GM19238 (cell line): ENCODE results near the gene TIMM44.
A peak's percentile ranks its signal among the peaks of the same experiment; 100 is the strongest.
"Not testable (repeated sequence)": the region's sequence is repeated elsewhere in the genome, so short reads cannot be mapped to it uniquely, and the experiment has no call there.

Experiments used
- DNase-seq: peaks from one replicate; pipeline ENCODE4 v3.0.0; 2011; ENCODE audit warnings: low spot score; ENCODE audit not compliant: insufficient read length

Gene TIMM44

GRCh38 chr19:7926021-7926726 is 17.3 kb downstream of the TIMM44 start, which contains the start of gene CTXN1:
Gene CTXN1, minus strand, starts transcription at chr19:7926135. Its CDS starts 597 bp downstream, at chr19:7925538.
- DNase-seq: peak; percentile 81

GRCh38 chr19:7925171-7925851 is 18.2 kb downstream of the TIMM44 start:
- DNase-seq: peak; percentile 92

- DNase-seq: no peak
Observed at GRCh38 chr19:7924651-7925170, 18.8 kb downstream of the TIMM44 start.

GRCh38 chr19:7924241-7924640 is 19.2 kb downstream of the TIMM44 start:
- DNase-seq: no peak

- DNase-seq: no peak
Observed at GRCh38 chr19:7923295-7924191, 19.9 kb downstream of the TIMM44 start.

GRCh38 chr19:7922836-7923195 is 20.6 kb downstream of the TIMM44 start:
- DNase-seq: no peak

GRCh38 chr19:7921967-7922835 is 21.3 kb downstream of the TIMM44 start:
- DNase-seq: no peak

- DNase-seq: no peak
Observed at GRCh38 chr19:7921302-7921966, 22.0 kb downstream of the TIMM44 start.

- DNase-seq: peak; percentile 92
Observed at GRCh38 chr19:7920519-7921301, 22.8 kb downstream of the TIMM44 start.

GRCh38 chr19:7919610-7920518 is 23.6 kb downstream of the TIMM44 start, which contains the start of gene SNAPC2:
Gene SNAPC2, plus strand, starts transcription at chr19:7920338. Its CDS starts 29 bp downstream, at chr19:7920367.
- peak; percentile 97 for DNase-seq

GRCh38 chr19:7918615-7919421 is 24.6 kb downstream of the TIMM44 start:
- no peak for DNase-seq

- DNase-seq: not testable (repeated sequence)
Observed at GRCh38 chr19:7918062-7918614, 25.3 kb downstream of the TIMM44 start.

- DNase-seq: peak; percentile 71
Observed at GRCh38 chr19:7917267-7918061, 26.0 kb downstream of the TIMM44 start.

- no peak for DNase-seq
Observed at GRCh38 chr19:7916955-7917266, 26.6 kb downstream of the TIMM44 start.

GRCh38 chr19:7916103-7916954 is 27.1 kb downstream of the TIMM44 start:
- DNase-seq: no peak
